Activated naive CD8-positive, alpha-beta T cell (primary cell): ENCODE results near the gene LAMP2.

Experiments
- H3K27ac Mint-ChIP-seq: one replicate; pipeline ENCODE4 v1.8.0; 2021; ENCODE audit warnings: mixed read lengths
- H3K27me3 Mint-ChIP-seq: one replicate; pipeline ENCODE4 v1.8.0; 2021; ENCODE audit warnings: mixed read lengths
- H3K36me3 Mint-ChIP-seq: one replicate; pipeline ENCODE4 v1.8.0; 2021; ENCODE audit warnings: mixed read lengths
- H3K4me1 Mint-ChIP-seq: one replicate; pipeline ENCODE4 v1.8.0; 2021; ENCODE audit warnings: low read depth, mixed read lengths
- H3K4me3 Mint-ChIP-seq: one replicate; pipeline ENCODE4 v1.8.0; 2021; ENCODE audit warnings: mild to moderate bottlenecking, mixed read lengths
- H3K9me3 Mint-ChIP-seq: one replicate; pipeline ENCODE4 v1.8.0; 2021; ENCODE audit warnings: low read depth, mixed read lengths

Gene LAMP2

DNA sequence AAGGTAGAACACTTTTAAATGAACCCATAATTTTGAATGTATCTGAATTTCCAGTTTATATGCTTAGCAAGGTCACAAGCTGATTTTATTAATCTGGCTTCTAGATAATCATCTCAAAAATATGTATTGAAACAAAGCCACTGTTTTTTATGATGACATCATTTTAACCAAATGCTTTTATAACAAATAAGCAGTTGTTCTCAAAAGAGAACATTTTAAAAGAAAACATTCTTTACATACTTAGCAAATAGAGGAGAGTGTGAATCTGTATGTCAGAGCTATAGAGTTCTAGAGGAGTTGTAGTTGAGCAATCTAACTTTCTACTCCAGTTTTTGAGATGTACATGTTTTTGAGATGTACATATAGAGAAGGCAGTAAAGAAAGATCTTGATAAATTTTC lies 42.5 kb downstream of the LAMP2 start:
- peaks cover 13% of the 10 kb centered on the region for H3K4me1 Mint-ChIP-seq
- no peak overlapping the region for H3K4me3 Mint-ChIP-seq
- no peaks in the 10 kb centered on the region for H3K27me3 Mint-ChIP-seq
- peaks cover under 1% of the 10 kb centered on the region for H3K36me3 Mint-ChIP-seq
- H3K9me3 Mint-ChIP-seq, result no peaks in the 10 kb centered on the region
- no peak overlapping the region for H3K27ac Mint-ChIP-seq

DNA sequence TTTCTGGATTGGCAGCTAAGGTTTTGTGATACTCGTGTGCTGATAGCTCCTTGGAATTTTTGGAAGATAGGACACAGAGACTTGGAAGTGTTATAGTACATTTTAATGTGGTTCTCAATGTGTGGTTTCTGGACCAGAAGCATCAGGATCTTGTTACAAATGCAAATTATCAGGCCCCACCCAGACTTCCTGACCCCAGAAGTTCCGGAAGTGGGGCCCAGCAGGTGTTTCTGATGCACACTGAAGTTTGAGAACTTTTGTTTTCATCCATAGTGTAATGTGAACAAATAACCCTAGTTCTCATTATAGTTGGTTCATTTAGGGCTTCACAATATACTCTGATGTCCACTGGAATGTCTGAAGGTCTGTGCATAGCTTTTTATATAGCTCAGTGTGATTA lies 49.6 kb downstream of the LAMP2 start:
- H3K36me3 Mint-ChIP-seq, result peaks cover 4% of the 10 kb centered on the region
- H3K27ac Mint-ChIP-seq, result peak overlapping the region; percentile 50
- peaks cover 13% of the 10 kb centered on the region for H3K4me1 Mint-ChIP-seq
- H3K27me3 Mint-ChIP-seq, result no peaks in the 10 kb centered on the region
- H3K9me3 Mint-ChIP-seq, result no peaks in the 10 kb centered on the region
- H3K4me3 Mint-ChIP-seq, result no peak overlapping the region

DNA sequence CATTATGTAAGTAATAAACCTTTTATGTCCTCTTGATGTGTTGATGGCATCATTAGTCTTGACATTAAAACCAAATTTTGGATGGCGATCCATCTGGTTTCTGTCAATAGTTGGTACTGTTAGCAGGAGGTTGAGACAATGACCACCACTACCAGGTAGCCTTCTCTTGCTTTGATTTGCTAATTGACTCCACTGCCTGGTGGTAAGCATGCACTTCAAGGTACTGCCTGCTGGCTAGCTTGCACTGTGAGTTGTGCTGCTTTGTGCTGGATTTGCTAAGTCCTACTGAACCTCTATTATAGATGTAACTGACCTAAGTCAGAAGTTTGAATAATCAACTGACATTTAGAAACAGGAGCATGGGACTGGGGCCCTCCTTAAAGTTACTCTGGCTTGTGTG lies 60.9 kb downstream of the LAMP2 start:
- no peaks in the 10 kb centered on the region for H3K27me3 Mint-ChIP-seq
- H3K36me3 Mint-ChIP-seq, result no peaks in the 10 kb centered on the region
- no peak overlapping the region for H3K4me3 Mint-ChIP-seq
- H3K27ac Mint-ChIP-seq, result no peak overlapping the region
- H3K9me3 Mint-ChIP-seq, result no peaks in the 10 kb centered on the region
- H3K4me1 Mint-ChIP-seq, result no peaks in the 10 kb centered on the region

DNA sequence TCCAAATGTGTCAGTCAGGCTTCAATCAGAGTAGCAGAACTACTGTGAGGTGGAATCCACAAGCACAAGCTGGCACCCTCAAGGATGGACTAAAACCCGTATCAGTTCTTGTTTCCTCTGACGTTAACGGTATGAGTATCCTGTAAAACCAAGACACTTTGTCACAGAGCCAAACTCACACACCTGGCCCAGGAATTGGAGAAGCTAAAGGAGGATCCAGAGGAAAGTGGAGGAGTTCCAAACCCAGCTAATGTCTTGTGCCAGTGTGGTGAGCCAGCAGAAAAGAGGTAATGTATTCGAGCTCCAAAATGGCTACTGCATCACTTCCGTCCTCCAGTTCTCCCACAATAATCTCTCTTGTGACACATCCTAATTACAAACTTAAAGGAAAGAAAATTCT lies 62.5 kb downstream of the LAMP2 start:
- no peaks in the 10 kb centered on the region for H3K4me1 Mint-ChIP-seq
- no peaks in the 10 kb centered on the region for H3K9me3 Mint-ChIP-seq
- no peaks in the 10 kb centered on the region for H3K27me3 Mint-ChIP-seq
- no peaks in the 10 kb centered on the region for H3K36me3 Mint-ChIP-seq
- no peak overlapping the region for H3K4me3 Mint-ChIP-seq
- H3K27ac Mint-ChIP-seq, result no peak overlapping the region

DNA sequence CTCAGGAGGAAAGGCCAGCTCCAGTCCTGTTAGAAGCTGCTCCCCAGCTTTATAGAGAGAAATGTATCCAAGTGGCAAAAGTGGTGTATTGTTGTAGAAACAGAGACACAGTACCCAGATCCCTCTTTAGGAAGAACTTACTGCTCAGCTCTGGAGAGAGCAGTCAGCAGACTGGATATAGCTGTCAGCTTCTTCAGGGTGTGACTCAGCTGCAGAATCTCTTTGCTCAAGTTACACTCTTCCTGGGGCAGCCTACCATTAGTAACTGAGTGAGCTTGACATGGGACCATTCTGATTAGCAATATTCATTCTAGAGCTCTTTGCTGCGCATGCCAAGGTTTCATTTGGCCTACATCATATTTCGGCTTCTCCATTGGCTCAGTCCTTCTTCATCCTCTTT lies 66.7 kb downstream of the LAMP2 start:
- Mint-ChIP-seq H3K4me1 (no peaks in the 10 kb centered on the region), H3K4me3 (no peak overlapping the region), H3K36me3 (no peaks in the 10 kb centered on the region), H3K9me3 (no peaks in the 10 kb centered on the region), H3K27me3 (no peaks in the 10 kb centered on the region), H3K27ac (no peak overlapping the region)

DNA sequence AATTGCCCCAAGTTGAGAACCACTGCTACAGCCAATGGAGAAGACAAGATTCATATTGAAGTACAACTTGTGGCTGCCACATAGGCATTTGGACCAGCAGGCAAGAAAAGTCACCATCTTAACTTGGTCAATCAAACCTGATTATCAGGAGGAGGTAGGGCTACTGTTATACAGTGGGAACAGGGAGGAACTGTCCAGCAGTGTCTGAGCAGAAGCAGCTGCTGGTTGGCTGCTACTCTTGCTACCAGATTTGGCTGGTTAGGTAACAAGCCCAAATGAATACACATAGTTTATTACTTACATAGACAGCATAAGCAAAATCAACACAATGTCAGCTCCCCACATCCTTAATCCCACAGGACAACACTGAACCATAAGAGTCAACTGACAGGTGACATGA lies 67.8 kb downstream of the LAMP2 start:
- H3K4me3 Mint-ChIP-seq, result no peak overlapping the region
- H3K9me3 Mint-ChIP-seq, result no peaks in the 10 kb centered on the region
- no peaks in the 10 kb centered on the region for H3K27me3 Mint-ChIP-seq
- H3K36me3 Mint-ChIP-seq, result no peaks in the 10 kb centered on the region
- H3K27ac Mint-ChIP-seq, result no peak overlapping the region
- H3K4me1 Mint-ChIP-seq, result no peaks in the 10 kb centered on the region

DNA sequence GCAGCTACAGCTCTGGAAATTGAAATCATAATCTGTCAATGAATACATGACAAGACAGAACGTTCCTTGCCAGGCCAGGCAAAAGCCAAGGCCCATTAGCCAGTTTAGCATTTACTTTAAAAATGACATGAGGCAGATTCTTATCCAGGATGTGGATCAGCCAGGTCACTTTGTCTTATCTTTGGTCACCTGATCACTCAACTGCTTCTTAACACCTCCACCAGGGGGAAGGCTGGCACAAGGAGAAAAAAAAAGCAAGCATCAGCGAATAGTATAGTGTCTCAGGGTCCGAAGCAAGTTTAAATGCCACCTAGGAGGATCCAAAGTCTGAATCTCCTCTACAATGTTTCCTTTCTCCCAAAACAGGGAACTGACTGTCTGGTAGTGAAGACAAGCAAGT lies 88.4 kb downstream of the LAMP2 start:
- Mint-ChIP-seq H3K9me3 (no peaks in the 10 kb centered on the region), H3K27me3 (no peaks in the 10 kb centered on the region), H3K27ac (no peak overlapping the region), H3K4me1 (peaks cover 4% of the 10 kb centered on the region), H3K36me3 (no peaks in the 10 kb centered on the region), H3K4me3 (no peak overlapping the region)

DNA sequence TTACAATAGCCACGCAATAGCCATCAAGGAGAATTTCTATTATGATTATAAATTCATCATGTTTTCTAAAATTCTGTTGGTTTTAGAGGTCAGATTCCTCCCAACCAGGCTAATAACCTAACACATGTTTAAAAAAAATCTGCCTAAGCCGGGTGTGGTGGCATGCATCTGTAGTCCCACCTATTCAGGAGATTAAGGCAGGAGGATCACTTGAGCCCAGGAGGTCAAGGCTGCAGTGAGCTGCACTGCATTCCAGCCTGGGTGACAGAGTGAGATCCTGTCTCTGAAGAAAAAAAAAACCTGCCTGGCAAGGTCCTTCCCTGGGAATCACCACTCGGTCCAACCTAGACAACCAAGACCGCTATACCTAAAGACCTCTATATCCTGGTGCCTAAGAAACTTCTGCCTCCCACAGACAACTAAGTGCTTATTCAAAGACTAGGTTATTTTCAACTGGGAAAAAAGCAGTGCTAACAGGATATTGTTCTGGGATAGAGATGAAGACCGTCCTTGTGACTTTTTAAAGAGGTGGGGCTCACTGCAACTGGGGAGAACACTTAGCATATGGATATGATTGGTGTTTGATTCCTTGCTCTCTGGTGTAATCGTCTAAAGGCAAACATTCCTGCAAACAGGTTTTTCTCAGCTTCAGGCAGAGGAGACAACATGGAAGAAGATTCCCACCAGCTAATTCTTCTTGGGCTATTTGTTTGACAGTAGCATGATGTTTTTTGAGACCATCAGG lies 89.0 kb downstream of the LAMP2 start:
- no peaks in the 10 kb centered on the region for H3K27me3 Mint-ChIP-seq
- no peak overlapping the region for H3K4me3 Mint-ChIP-seq
- H3K9me3 Mint-ChIP-seq, result no peaks in the 10 kb centered on the region
- H3K36me3 Mint-ChIP-seq, result no peaks in the 10 kb centered on the region
- H3K27ac Mint-ChIP-seq, result no peak overlapping the region
- peaks cover 4% of the 10 kb centered on the region for H3K4me1 Mint-ChIP-seq

DNA sequence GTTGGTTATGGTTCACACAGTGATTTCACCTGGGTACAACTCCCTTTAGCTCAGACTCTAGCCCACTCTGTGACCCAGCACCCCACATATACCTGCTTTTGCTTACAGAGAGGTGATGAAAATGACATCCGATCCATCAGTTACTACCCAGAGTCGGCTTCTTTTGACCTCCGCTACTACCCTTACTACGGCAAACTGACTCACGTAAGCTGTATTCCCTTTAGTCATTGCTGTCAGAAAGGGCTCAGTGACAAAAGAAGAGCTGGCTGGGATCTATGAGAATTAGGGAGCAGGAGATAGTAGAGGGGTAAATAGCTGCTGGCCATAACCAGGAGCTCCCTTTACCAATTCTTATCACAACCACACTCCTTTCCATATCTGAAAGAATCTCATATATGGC lies 90.5 kb downstream of the LAMP2 start:
- Mint-ChIP-seq H3K4me3 (no peak overlapping the region), H3K4me1 (peaks cover 4% of the 10 kb centered on the region), H3K36me3 (no peaks in the 10 kb centered on the region), H3K27ac (no peak overlapping the region), H3K9me3 (no peaks in the 10 kb centered on the region), H3K27me3 (no peaks in the 10 kb centered on the region)
